Measurements from ENCODE around the gene ARHGEF4.

ARHGEF4 gene

DNA sequence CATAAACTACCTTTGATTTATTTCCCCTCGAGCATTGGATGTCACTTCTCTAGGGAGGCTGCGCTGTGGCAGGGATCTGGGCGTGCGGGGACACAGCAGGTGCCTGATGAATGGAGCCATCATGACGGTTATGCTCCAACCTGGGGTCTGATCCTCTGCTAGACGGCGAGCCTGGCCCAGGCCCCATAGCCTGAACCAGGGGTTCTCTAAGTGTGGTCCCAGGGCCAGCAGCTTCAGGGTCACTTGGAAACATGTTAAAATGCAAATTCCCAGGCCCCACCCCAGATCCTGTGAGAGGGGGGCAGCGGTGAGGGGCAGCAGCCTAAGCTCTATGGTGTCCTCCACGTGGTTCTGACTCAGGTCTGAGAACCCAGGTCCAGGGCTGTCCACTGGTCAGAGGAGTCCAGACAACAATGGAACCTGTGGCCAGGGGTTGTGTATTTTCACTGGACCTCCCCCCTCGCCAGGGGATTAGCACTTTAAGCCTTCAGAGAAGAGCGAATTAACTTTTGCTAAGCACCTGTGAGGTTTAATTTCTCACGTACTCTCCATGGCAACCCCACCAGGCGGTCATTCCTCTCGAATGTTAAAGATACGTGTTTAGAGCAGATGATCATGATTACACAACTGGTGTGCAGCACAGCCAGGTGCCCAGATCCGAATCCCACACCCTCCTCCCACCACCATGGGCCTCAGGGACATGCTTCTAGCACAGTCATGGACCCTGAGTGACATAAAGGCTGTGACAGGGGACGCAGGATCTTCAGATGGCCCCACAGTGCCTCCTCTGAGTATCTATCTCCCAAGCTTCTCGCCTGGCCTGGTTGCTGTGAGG lies 1.6 kb upstream of the ARHGEF4 start:
- FAIRE-seq (no peak), DNase-seq (ENCODE audit: low spot score) (no peak)

DNA sequence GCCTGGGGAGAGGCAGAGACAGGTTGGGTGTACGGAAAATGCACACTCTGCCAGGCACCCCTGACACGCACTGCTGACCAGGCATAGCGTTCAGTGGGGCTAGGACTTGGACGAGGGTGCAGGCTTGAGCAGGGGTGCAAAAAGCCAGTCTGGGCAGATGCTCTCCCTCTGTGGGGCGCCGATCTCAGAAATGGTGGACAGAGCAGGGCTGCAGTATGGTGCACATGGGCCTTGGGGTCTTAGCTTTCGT lies 1.0 kb upstream of the ARHGEF4 start:
- no peak for FAIRE-seq
- no peak for DNase-seq (ENCODE audit: low spot score)

DNA sequence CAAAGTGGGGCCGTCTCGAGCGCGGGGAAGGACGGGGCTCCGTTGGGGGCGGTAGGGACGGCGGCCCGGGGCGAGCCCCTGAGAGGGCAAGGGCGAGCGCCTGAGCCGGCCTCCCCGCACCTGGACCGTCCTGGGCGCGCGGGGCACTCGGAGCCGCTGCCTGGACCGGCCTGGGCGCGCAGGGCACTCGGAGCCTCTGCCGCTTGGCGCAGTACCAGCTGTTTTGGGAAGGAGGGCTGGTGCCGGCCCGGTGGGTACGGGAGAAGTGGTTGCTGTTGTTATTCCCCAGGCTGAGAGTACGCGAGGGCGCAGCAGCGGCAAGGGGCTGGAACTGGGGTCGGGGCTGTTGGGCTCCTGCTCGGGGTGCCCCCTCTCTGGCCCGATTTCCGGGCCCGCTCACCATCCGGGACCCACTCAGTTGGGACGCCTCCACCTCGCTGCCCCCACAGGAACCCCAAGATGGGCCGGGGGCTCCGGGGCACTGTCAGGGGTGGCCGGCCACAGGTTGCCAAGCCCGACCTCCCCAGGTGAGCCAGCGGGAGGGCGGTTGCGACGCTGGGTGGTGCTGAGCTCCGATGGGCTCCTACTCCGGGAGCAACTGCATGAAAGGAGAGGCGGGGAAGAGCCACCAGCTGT lies 579 bp downstream of the ARHGEF4 start:
- FAIRE-seq: no peak
- no peak for DNase-seq (ENCODE audit: low spot score)

DNA sequence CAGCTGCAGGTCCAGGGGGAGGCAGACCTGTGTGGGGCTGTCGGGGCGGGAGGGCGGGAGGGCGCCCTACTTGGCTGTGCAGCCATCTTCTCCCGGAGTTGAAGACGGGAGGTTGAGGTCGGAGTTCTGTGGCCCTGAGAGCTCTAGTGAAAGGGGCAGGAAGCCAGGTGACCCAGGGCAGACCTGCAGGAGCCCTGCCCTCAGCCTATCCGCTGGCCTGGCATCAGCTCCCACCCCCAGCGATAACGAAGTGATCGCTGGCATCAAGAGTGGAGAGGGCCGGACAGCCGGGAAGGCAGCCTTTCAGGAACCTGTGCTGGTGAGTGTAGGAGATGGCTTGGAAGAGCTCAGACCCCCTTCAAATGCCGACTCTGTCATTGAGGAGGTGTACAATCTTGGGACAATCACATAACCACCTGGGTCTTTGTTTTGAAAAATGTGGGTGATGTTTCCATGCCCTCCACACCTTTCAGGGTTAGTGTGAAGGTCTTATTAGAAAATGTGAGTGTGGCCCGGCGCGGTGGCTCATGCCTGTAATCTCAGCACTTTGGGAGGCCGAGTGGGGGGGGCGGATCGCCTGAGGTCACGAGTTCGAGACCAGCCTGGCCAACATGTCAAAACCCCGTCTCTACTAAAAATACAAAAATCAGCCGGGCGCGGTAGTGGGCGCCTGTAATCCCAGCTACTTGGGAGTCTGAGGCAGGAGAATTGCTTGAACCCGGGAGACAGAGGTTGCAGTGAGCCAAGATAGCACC lies 1.3 kb downstream of the ARHGEF4 start:
- no peak for FAIRE-seq
- no peak for DNase-seq (ENCODE audit: low spot score)

GRCh38 chr2:130839011-130839780 lies 2.5 kb downstream of the ARHGEF4 start:
- FAIRE-seq (no peak), DNase-seq (ENCODE audit: low spot score) (no peak)

- DNase-seq (ENCODE audit: low spot score) (no peak), FAIRE-seq (no peak)
These were observed 3.8 kb downstream of the ARHGEF4 start for GRCh38 chr2:130840506-130840905.

DNA sequence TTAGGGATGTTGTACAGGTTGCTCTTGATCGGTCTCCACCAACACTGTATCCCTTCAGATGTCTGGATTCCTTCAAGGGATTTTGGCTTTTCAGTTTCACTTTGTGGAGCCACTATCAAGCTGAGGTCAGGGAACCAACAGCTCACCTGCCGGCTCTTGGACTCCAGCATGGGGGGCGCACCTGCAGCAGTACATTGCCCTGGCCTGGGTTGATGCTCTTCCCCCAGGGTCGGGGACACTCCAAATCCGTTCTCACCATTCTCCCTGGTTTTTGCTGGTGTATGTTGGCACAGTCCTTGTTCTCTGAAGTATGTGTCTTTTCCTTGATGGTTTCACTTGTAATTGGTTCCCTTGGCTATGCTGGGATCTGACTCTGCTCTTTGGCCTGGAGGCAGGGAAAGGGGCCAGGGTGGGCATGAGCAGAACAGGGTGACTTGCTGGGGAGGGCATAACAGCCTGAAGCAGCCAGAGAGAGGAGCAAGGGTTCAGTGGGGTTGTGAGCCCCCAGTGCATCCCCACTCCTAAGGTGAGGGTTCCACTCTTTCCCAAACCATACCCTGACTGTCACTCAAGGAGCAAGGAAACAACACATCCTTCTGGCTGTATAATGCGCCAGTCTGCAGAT lies 5.1 kb downstream of the ARHGEF4 start:
- no peak for DNase-seq (ENCODE audit: low spot score)
- no peak for FAIRE-seq

GRCh38 chr2:130842770-130843169 lies 6.1 kb downstream of the ARHGEF4 start:
- FAIRE-seq (no peak), DNase-seq (ENCODE audit: low spot score) (no peak)

- FAIRE-seq: no peak
- no peak for DNase-seq (ENCODE audit: low spot score)
These were observed 6.7 kb downstream of the ARHGEF4 start for GRCh38 chr2:130843321-130843985.

DNA sequence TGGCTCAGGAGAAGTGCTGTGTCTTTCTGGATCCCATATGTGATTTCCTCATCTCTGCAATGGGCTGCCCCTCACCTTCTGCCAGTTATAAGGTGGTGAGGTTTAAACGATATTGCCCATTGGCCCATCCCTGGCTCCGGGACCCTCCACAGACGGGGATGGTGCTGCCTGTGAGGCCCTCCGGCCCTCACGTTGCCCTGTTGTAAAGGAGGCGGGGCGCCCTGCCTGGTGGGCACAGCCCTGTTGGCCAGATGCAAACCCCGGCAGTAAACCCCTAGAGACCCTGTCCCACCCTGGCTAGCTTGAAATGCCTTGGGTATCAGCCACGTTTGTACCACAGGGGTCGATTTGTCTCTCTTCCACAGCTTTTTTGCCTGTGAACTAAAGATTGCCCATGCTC lies 7.4 kb downstream of the ARHGEF4 start:
- FAIRE-seq: no peak
- no peak for DNase-seq (ENCODE audit: low spot score)

DNA sequence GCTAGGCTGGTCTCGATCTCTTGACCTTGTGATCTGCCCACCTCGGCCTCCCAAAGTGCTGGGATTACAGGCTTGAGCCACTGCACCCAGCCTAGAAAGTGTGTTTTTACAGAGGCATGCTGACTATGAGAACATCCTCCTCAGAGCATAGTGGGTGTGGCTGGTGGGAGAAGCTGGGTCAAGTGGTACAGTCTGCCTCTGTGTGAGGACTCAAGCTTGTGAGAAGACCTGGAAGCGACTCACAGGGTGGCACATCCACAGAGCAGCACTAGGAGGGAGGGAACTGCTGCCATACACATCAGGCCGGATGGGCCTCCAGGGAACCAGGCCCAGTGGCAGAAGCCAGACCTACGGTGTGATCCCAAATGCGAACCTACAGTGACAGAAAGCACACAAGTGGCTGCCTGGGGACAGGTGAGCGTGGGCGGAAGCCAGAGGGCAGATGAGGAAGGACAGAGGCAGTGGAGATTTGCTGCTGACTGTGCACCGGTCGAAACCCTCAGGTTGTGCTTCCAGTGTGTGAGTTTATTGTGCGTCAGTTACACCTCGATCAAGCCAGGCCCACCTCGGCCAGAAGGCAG lies 8.9 kb downstream of the ARHGEF4 start:
- DNase-seq (ENCODE audit: low spot score) (no peak), FAIRE-seq (no peak)

GRCh38 chr2:130846233-130846632 lies 9.5 kb downstream of the ARHGEF4 start:
- no peak for DNase-seq (ENCODE audit: low spot score)
- FAIRE-seq: no peak

DNA sequence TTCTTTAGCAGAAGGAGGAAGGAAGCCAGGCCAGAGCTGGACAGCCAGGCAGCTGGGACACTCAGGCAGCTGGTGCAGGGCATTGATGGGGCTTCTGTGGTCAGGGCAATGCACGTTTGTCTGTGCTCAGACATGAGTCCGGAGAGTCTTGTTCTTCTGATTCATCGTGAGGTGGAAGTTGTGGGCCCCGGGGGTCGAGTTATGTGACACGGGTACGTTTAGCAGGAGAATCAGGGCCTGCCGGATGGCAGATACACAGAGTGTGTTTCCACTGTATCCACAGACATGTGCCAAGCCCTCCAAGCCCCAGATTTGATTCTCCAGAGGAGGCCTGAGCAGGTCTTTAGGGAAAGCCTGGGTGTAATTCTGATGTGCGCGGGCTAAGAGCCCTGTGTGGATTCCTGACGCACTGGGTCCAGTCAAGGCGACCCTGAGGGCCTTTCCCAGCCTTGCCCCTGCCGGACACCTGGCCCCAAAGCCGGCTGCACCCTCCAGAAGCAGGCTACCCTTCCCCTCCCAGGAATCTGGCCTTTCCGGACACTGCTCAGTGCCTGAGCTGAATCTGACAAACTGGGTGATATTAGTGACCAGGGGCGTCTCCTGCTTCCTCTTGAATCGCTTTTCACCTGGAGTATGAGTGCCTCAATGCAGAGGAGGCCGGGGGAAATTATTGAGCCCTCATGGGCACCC lies 10.1 kb downstream of the ARHGEF4 start:
- no peak for FAIRE-seq
- peak; percentile 16 for DNase-seq (ENCODE audit: low spot score)

GRCh38 chr2:130847776-130848525 lies 11.2 kb downstream of the ARHGEF4 start:
- FAIRE-seq (no peak), DNase-seq (ENCODE audit: low spot score) (no peak)

DNA sequence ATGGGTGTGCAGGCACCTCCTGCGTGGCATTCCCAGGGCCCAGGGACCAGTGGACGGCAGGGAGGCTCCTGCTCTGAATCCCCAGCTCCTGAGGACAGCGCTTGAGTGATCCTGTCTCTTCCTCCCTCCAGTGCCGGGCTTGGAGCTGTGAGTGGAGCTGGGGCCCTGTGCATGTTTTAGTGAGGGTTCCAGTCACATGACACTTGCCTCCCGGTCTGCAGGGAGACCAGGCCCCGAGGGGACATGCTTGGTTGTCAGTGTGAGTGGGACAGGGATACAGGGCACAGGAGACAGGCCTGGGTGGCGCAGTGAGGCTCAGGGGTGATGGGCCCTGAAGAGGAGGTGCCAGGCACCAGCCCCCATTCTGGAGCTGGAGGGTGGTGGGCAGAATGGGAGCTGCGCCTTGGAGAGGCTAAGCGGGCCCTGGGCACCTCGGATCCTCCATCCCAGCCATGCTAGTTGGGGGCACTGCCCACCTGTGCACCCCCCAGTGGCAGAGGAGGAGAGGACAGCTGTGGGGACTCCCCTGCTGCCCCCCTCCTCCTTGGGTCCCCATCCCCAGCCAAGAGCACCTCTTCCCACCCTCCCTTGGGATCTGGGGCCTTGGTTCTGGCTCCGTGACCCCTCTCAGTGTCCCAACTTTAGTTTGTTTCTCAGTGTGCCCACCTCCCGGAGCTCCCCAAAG lies 12.0 kb downstream of the ARHGEF4 start:
- FAIRE-seq (no peak), DNase-seq (ENCODE audit: low spot score) (no peak)

- FAIRE-seq (no peak), DNase-seq (ENCODE audit: low spot score) (no peak)
These were observed 13.4 kb downstream of the ARHGEF4 start for GRCh38 chr2:130849896-130850787.

- FAIRE-seq (no peak), DNase-seq (ENCODE audit: low spot score) (no peak)
These were observed 14.3 kb downstream of the ARHGEF4 start for GRCh38 chr2:130850788-130851623.

All from RCC 7860 (cell line).